ENCODE results near the gene DHRS7B.

- TF ChIP-seq CTCF (IDR thresholded peaks at IDR 0.05; ENCODE audit: poor library complexity, severe bottlenecking) (no peak), RAD21 (conservative IDR thresholded peaks at IDR 0.05) (no peak), EP300 (conservative IDR thresholded peaks at IDR 0.05; ENCODE audit: poor library complexity, severe bottlenecking) (no peak), EZH2 (IDR thresholded peaks at IDR 0.05; ENCODE audit: borderline replicate concordance, insufficient read depth, low read length, poor library complexity, severe bottlenecking) (no peak), MXI1 (conservative IDR thresholded peaks at IDR 0.05; ENCODE audit: poor library complexity, severe bottlenecking) (no peak)
- TF ChIP-seq, protein P1, sequence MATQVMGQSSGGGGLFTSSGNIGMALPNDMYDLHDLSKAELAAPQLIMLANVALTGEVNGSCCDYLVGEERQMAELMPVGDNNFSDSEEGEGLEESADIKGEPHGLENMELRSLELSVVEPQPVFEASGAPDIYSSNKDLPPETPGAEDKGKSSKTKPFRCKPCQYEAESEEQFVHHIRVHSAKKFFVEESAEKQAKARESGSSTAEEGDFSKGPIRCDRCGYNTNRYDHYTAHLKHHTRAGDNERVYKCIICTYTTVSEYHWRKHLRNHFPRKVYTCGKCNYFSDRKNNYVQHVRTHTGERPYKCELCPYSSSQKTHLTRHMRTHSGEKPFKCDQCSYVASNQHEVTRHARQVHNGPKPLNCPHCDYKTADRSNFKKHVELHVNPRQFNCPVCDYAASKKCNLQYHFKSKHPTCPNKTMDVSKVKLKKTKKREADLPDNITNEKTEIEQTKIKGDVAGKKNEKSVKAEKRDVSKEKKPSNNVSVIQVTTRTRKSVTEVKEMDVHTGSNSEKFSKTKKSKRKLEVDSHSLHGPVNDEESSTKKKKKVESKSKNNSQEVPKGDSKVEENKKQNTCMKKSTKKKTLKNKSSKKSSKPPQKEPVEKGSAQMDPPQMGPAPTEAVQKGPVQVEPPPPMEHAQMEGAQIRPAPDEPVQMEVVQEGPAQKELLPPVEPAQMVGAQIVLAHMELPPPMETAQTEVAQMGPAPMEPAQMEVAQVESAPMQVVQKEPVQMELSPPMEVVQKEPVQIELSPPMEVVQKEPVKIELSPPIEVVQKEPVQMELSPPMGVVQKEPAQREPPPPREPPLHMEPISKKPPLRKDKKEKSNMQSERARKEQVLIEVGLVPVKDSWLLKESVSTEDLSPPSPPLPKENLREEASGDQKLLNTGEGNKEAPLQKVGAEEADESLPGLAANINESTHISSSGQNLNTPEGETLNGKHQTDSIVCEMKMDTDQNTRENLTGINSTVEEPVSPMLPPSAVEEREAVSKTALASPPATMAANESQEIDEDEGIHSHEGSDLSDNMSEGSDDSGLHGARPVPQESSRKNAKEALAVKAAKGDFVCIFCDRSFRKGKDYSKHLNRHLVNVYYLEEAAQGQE (IDR thresholded peaks at IDR 0.05; ENCODE audit: borderline replicate concordance): no peak
Observed at GRCh38 chr17:21199311-21199710, 72.5 kb downstream of the DHRS7B start.
